ENCODE data around the gene TTC33.

The TTC33 gene

DNA sequence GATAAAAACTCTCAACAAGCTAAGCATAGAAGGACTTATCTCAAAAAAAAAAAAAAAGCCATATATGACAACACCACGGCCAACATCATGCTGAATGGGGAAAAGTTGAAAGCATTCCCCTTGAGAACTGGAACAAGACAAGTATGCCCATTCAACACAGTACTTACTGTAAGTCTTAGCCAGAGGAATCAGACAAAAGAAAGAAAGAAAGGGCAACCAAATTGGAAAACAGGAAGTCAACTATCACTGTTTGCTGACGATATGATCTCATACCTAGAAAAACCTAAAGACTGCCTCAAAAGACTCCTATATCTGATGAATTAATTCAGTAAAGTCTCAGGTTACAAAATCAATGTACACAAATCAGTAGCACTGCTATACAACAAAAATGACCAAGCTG lies 100.6 kb downstream of the TTC33 start:
- DNase-seq (ENCODE audit: low spot score) = no peak
- in situ Hi-C loops (cut with MboI; ENCODE audit: low sequenced_read_pairs, unreplicated experiment) = no loop called here
- TF ChIP-seq, protein P1, sequence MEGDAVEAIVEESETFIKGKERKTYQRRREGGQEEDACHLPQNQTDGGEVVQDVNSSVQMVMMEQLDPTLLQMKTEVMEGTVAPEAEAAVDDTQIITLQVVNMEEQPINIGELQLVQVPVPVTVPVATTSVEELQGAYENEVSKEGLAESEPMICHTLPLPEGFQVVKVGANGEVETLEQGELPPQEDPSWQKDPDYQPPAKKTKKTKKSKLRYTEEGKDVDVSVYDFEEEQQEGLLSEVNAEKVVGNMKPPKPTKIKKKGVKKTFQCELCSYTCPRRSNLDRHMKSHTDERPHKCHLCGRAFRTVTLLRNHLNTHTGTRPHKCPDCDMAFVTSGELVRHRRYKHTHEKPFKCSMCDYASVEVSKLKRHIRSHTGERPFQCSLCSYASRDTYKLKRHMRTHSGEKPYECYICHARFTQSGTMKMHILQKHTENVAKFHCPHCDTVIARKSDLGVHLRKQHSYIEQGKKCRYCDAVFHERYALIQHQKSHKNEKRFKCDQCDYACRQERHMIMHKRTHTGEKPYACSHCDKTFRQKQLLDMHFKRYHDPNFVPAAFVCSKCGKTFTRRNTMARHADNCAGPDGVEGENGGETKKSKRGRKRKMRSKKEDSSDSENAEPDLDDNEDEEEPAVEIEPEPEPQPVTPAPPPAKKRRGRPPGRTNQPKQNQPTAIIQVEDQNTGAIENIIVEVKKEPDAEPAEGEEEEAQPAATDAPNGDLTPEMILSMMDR (IDR thresholded peaks at IDR 0.05; ENCODE audit: borderline replicate concordance, control extremely low read depth, extremely low read depth, insufficient read depth, missing control alignments) = no peak

GRCh38 chr5:40654377-40654991 lies 101.3 kb downstream of the TTC33 start:
- no peak for DNase-seq (ENCODE audit: low spot score)

GRCh38 chr5:40653221-40654022 lies 102.3 kb downstream of the TTC33 start:
- in situ Hi-C loops (cut with MboI; ENCODE audit: low sequenced_read_pairs, unreplicated experiment) = no loop called here
- TF ChIP-seq, protein P1 (IDR thresholded peaks at IDR 0.05; ENCODE audit: borderline replicate concordance, control extremely low read depth, extremely low read depth, insufficient read depth, missing control alignments) = no peak
- no peak for DNase-seq (ENCODE audit: low spot score)

More at GRCh38 chr5:40654377-40654991, 101.3 kb downstream of the TTC33 start:
- in situ Hi-C loops (cut with MboI; ENCODE audit: low sequenced_read_pairs, unreplicated experiment) = no loop called here
- TF ChIP-seq, protein P1 (IDR thresholded peaks at IDR 0.05; ENCODE audit: borderline replicate concordance, control extremely low read depth, extremely low read depth, insufficient read depth, missing control alignments) = no peak

GRCh38 chr5:40652441-40653220 lies 103.1 kb downstream of the TTC33 start:
- TF ChIP-seq, protein P1 (IDR thresholded peaks at IDR 0.05; ENCODE audit: borderline replicate concordance, control extremely low read depth, extremely low read depth, insufficient read depth, missing control alignments) = no peak
- no peak for DNase-seq (ENCODE audit: low spot score)
- in situ Hi-C loops (cut with MboI; ENCODE audit: low sequenced_read_pairs, unreplicated experiment) = no loop called here

DNA sequence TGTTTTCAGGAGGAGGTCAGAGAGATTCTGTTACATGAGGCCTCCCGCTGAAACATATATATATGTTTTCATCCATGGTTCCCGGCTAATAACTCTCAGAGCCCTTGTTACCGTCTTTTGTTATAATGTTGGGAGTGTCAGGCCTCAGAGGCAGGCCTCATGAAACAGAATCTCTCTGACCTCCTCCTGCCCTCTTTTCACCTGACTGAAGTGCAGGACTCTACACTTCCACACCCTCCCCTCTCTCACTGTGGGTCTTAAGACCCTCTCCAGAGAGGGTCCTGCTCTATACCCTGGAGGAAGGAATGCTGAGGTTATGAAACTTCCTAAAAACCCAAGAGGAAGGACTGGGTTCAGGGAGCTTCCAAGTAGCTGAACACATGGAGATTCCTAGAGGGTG lies 104.6 kb downstream of the TTC33 start:
- TF ChIP-seq, protein P1 (IDR thresholded peaks at IDR 0.05; ENCODE audit: borderline replicate concordance, control extremely low read depth, extremely low read depth, insufficient read depth, missing control alignments) = no peak
- in situ Hi-C loops (cut with MboI; ENCODE audit: low sequenced_read_pairs, unreplicated experiment) = no loop called here
- no peak for DNase-seq (ENCODE audit: low spot score)

- DNase-seq (ENCODE audit: low spot score) = no peak
- TF ChIP-seq, protein P1 (IDR thresholded peaks at IDR 0.05; ENCODE audit: borderline replicate concordance, control extremely low read depth, extremely low read depth, insufficient read depth, missing control alignments) = no peak
- in situ Hi-C loops (cut with MboI; ENCODE audit: low sequenced_read_pairs, unreplicated experiment) = no loop called here
These were observed 106.2 kb downstream of the TTC33 start for GRCh38 chr5:40649463-40650030.

Measured in GM13976 (cell line).